GM12878 (cell line): ENCODE results near the gene GPR152. TPM values are rescaled to one million over a fixed set of nuclear protein-coding genes. Genes with fewer than 3 reads are reported as not detected.

Experiments used
- ATAC-seq: fragments of 200-7000 bp; cut with Tn5 transposase; 3 replicates; pipeline ENCODE4 v1.9.1; 2020; ENCODE audit warnings: mild to moderate bottlenecking, moderate library complexity
- BruUV-seq: library from RNA; stranded (reverse); fragments of 400-500 nt; replicated peaks from 2 replicates; lab custom pipeline; 2021; lab: Mats Ljungman, UMichigan
- CTCF ChIA-PET: fragments of 300-600 bp; sonication (Branson Sonifier 250); formaldehyde crosslinking; extraction: SDS; loops from one replicate; lab custom pipeline; 2021; ENCODE audit warnings: inconsistent platforms; lab: Yijun Ruan, JAX
- POLR2A ChIA-PET: fragments of 350-600 bp; formaldehyde crosslinking; extraction: SDS; loops from one replicate; lab custom pipeline; 2021; ENCODE audit warnings: inconsistent platforms; lab: Charles Lee
- RAD21 ChIA-PET: fragments of 300-600 bp; sonication (Branson Sonifier 250); formaldehyde crosslinking; loops from one replicate; lab custom pipeline; 2023; ENCODE audit warnings: antibody characterized with exemption; ENCODE audit not compliant: unreplicated experiment; lab: Charles Lee
- SMC1A ChIA-PET: fragments of 300-600 bp; sonication (Branson Sonifier 250); formaldehyde crosslinking; loops from one replicate; lab custom pipeline; 2023; ENCODE audit not compliant: unreplicated experiment, uncharacterized antibody; lab: Charles Lee
- DNase-seq: peaks from one replicate; pipeline ENCODE4 v3.0.0-alpha.2; 2011; ENCODE audit warnings: low read depth, low spot score
- FAIRE-seq: peaks from 3 replicates; lab custom pipeline; 2011; peaks lifted over from hg19 to GRCh38; lab: Jason Lieb, UNC
- H2AFZ ChIP-seq: 2 replicates; pipeline ENCODE4 v1.6.0; 2011; ENCODE audit warnings: low read depth, low read length, control low read depth; ENCODE audit not compliant: control insufficient read depth
- H3K27ac ChIP-seq: 2 replicates; pipeline ENCODE4 v1.5.1; 2011; ENCODE audit warnings: control low read depth; ENCODE audit not compliant: control insufficient read depth, insufficient read depth
- H3K27me3 ChIP-seq, 2 experiments: replicated peaks in 1 of 2; 2 replicates each; pipeline versions ENCODE4 v1.6.0 to v1.6.1; 2011; ENCODE audit warnings: low read length in 1 of 2; ENCODE audit not compliant: control insufficient read depth in 2 of 2, insufficient read depth in 2 of 2
- H3K36me3 ChIP-seq, 2 experiments: 2 replicates each; pipeline ENCODE4 v1.5.1; 2011; ENCODE audit warnings: low read length in 1 of 2; ENCODE audit not compliant: control insufficient read depth in 2 of 2, insufficient read depth in 2 of 2
- H3K4me1 ChIP-seq: 2 replicates; pipeline ENCODE4 v1.6.1; 2011; ENCODE audit warnings: mild to moderate bottlenecking, low read length, moderate library complexity, mixed read lengths; ENCODE audit not compliant: control insufficient read depth, insufficient read depth
- H3K4me2 ChIP-seq: 2 replicates; pipeline ENCODE4 v1.6.0; 2011; ENCODE audit warnings: control low read depth; ENCODE audit not compliant: control insufficient read depth, insufficient read depth
- H3K4me3 ChIP-seq: fragments of 200-600 bp; sonication (generic); 2 replicates; pipeline ENCODE4 v1.5.1; 2016
- H3K79me2 ChIP-seq: 2 replicates; pipeline ENCODE4 v1.6.0; 2011; ENCODE audit warnings: low read length; ENCODE audit not compliant: control insufficient read depth, insufficient read depth
- H3K9ac ChIP-seq: 2 replicates; pipeline ENCODE4 v1.8.0; 2011; ENCODE audit warnings: low read length, control low read depth, mixed read lengths; ENCODE audit not compliant: control insufficient read depth, insufficient read depth
- H3K9me3 ChIP-seq: replicated peaks from 3 replicates; pipeline ENCODE4 v1.5.1; 2011; ENCODE audit warnings: mild to moderate bottlenecking, low read length; ENCODE audit not compliant: control insufficient read depth, insufficient read depth
- H4K20me1 ChIP-seq: 2 replicates; pipeline ENCODE4 v1.6.0; 2011; ENCODE audit not compliant: control insufficient read depth, insufficient read depth
- CBX3 ChIP-seq: fragments of 200-600 bp; sonication (generic); IDR thresholded peaks from 2 replicates; pipeline ENCODE4 v1.6.1; 2016; ENCODE audit warnings: low read depth, borderline replicate concordance
- HCFC1 ChIP-seq: fragments of 150-350 bp; IDR thresholded peaks from 2 replicates; pipeline ENCODE4 v1.6.1; 2014; ENCODE audit warnings: low read length
- IKZF2 ChIP-seq, 2 experiments: fragments of 450-650 bp; IDR thresholded peaks; 2 replicates each; pipeline ENCODE4 v1.6.1; 2017; ENCODE audit warnings: mild to moderate bottlenecking in 2 of 2, moderate library complexity in 2 of 2
- IRF5 ChIP-seq: fragments of 450-650 bp; IDR thresholded peaks from 2 replicates; pipeline ENCODE4 v1.6.1; 2017; ENCODE audit warnings: borderline replicate concordance
- NBN ChIP-seq: fragments of 450-650 bp; IDR thresholded peaks from 2 replicates; pipeline ENCODE4 v1.6.1; 2016
- RAD51 ChIP-seq: fragments of 450-650 bp; IDR thresholded peaks from 2 replicates; pipeline ENCODE4 v1.6.1; 2016; ENCODE audit warnings: moderate library complexity, mild to moderate bottlenecking, inconsistent platforms
- SIX5 ChIP-seq: IDR thresholded peaks from 2 replicates; pipeline ENCODE4 v1.6.1; 2011; ENCODE audit warnings: mild to moderate bottlenecking, low read depth, low read length, moderate library complexity; ENCODE audit not compliant: severe bottlenecking
- SMAD5 ChIP-seq: IDR thresholded peaks from 2 replicates; pipeline ENCODE4 v1.6.1; 2016; ENCODE audit warnings: antibody characterized with exemption, low read depth
- SMARCA5 ChIP-seq: fragments of 450-650 bp; IDR thresholded peaks from 2 replicates; pipeline ENCODE4 v1.6.1; 2017; ENCODE audit warnings: mild to moderate bottlenecking
- SPI1 ChIP-seq: IDR thresholded peaks from 2 replicates; pipeline ENCODE4 v1.6.1; 2011; ENCODE audit warnings: low read depth, mild to moderate bottlenecking, low read length, moderate library complexity, borderline replicate concordance; ENCODE audit not compliant: insufficient read depth
- SREBF2 ChIP-seq: IDR thresholded peaks from 2 replicates; pipeline ENCODE4 v1.6.1; 2012; ENCODE audit warnings: mild to moderate bottlenecking, low read length
- TARDBP ChIP-seq: IDR thresholded peaks from 2 replicates; pipeline ENCODE4 v1.6.1; 2016; ENCODE audit warnings: borderline replicate concordance
- TBL1XR1 ChIP-seq: IDR thresholded peaks from 2 replicates; pipeline ENCODE4 v1.6.1; 2012; ENCODE audit warnings: low read depth, low read length, improper control_type of control experiment
- ZBTB40 ChIP-seq: fragments of 450-650 bp; IDR thresholded peaks from 2 replicates; pipeline ENCODE4 v1.6.1; 2016; ENCODE audit warnings: mild to moderate bottlenecking, moderate library complexity, borderline replicate concordance
- ZNF384 ChIP-seq: IDR thresholded peaks from 2 replicates; pipeline ENCODE4 v1.6.1; 2012; ENCODE audit warnings: low read depth, mild to moderate bottlenecking, low read length, improper control_type of control experiment, borderline replicate concordance
- ZSCAN29 ChIP-seq: fragments of 450-650 bp; IDR thresholded peaks from 2 replicates; pipeline ENCODE4 v1.6.1; 2017; ENCODE audit warnings: mild to moderate bottlenecking, moderate library complexity
- ZZZ3 ChIP-seq: IDR thresholded peaks from 2 replicates; pipeline ENCODE4 v1.6.1; 2011; ENCODE audit warnings: low read depth; ENCODE audit not compliant: control insufficient read depth, insufficient read length
- WGBS: methylation state at CpG from one replicate; pipeline ENCODE4 v1.1.6; 2016; ENCODE audit warnings: low lambda C conversion rate; ENCODE audit not compliant: insufficient replicate concordance, insufficient coverage; ENCODE audit errors: missing lambda C conversion rate; 5-methylcytosine and 5-hydroxymethylcytosine counted together
- in situ Hi-C: fragments of 300-500 bp; cut with MboI; formaldehyde crosslinking; loops from 9 replicates; pipeline ENCODE4 v1.14.3; 2018; ENCODE audit warnings: mixed read lengths
- intact Hi-C: fragments of 100-400 bp; cut with micrococcal nuclease; formaldehyde crosslinking; loops from one replicate; pipeline ENCODE4 v1.14.2; 2022; ENCODE audit not compliant: unreplicated experiment
- polyA plus RNA-seq, 11 experiments: library from polyadenylated mRNA; depleted of rRNA in 4 of 11; unstranded in 6 of 11; stranded (reverse) in 5 of 11; fragments of >200 nt; fragmentation: Nextera tagmentation in 4 of 11; fragmentation: Illumina TruSeq in 1 of 11; extraction: Ambion mirVana in 4 of 11; extraction: Trizol in 1 of 11; gene quantifications; 1 replicate in 1 of 11; 2 replicates in 10 of 11; pipeline versions ENCODE4 v1.2.1 to v1.2.3, GENCODE V29; 2011 to 2016; ENCODE audit warnings: inconsistent platforms in 2 of 11, missing spikeins in 2 of 11, low read depth in 1 of 11
- total RNA-seq, 4 experiments: library from RNA; depleted of rRNA in 3 of 4; stranded (reverse); fragments of >200 nt in 3 of 4; fragmentation: Illumina TruSeq in 1 of 4; extraction: Trizol in 1 of 4; gene quantifications; 2 replicates each; pipeline versions ENCODE4 v1.2.1 to v1.2.3, GENCODE V29; 2013 to 2021

GPR152 gene
- total and polyA plus RNA-seq, 10 of the 15 experiments (the other 5 are each of a cell fraction or from before 2014, with no cell fraction given): not detected

- H3K79me2 ChIP-seq: peaks cover 20% of the 10 kb centered on the region
- no peaks in the 10 kb centered on the region for H3K27me3 ChIP-seq
- no peak overlapping the region for H3K27ac ChIP-seq
- H3K4me2 ChIP-seq: no peak overlapping the region
- FAIRE-seq (no peak), ATAC-seq (no peak), DNase-seq (no peak)
- H3K4me3 ChIP-seq: no peak overlapping the region
- in situ Hi-C loops: no loop called here
- no TSS peak for BruUV-seq
- H2AFZ ChIP-seq: no peak overlapping the region
- H3K4me1 ChIP-seq: peaks cover 34% of the 10 kb centered on the region
- no peaks in the 10 kb centered on the region for H4K20me1 ChIP-seq
- ChIA-PET RAD21 (interaction anchor here (1.1 to 6.9 kb wide), 3 partner anchors 16 to 87 kb away, joined by 3 to 95 read pairs (median 68); partner anchors contain the start of genes PITPNM1, PPP1CA, PTPRCAP and TBC1D10C), CTCF (interaction anchor here (0.5 to 6.7 kb wide), 3 partner anchors 17 to 87 kb away, joined by 3 to 37 read pairs (median 4); partner anchors contain the start of genes PPP1CA, PTPRCAP and TBC1D10C), POLR2A (interaction anchor here (0.7 to 6.8 kb wide), 4 partner anchors 11 to 87 kb away, joined by 3 to 112 read pairs (median 3); partner anchors contain the start of genes PPP1CA and TBC1D10C), SMC1A (interaction anchor here (4.8 kb wide), 1 partner anchor 16 kb away, joined by 23 read pairs; the partner anchor contains the start of gene PITPNM1)
- 88% methylated on average over 24 of the region's 25 CpGs for WGBS
- TF ChIP-seq SIX5: no peak
- no peak for TF ChIP-seq TBL1XR1
- TF ChIP-seq IRF5: no peak
- no peak for TF ChIP-seq ZBTB40
- no peak for TF ChIP-seq CBX3
- TF ChIP-seq TARDBP: no peak
- no peak for TF ChIP-seq ZZZ3
- TF ChIP-seq ZSCAN29: no peak
- no peak for TF ChIP-seq SMAD5
- no peak for TF ChIP-seq HCFC1
- TF ChIP-seq IKZF2 (IDR thresholded peaks at IDR 0.05): no peak
- TF ChIP-seq SMARCA5: no peak
- TF ChIP-seq ZNF384: no peak
- no peak for TF ChIP-seq SREBF2
- TF ChIP-seq SPI1: no peak
- no peak for TF ChIP-seq RAD51
- TF ChIP-seq NBN: no peak
- H3K9ac ChIP-seq: no peak overlapping the region
- H3K9me3 ChIP-seq: no peaks in the 10 kb centered on the region
- peaks cover 4 to 23% of the 10 kb centered on the region in 2 experiments; a peak in 3 of 4 replicates for H3K36me3 ChIP-seq
- intact Hi-C loops: loop anchor here (10.0 kb wide), 1 partner anchor 225 kb away; the partner anchor contains the start of gene GRK2
Observed at GRCh38 chr11:67489203-67489884, 36.8 kb upstream of the GPR152 start.
